HG03097 (cell line): ENCODE measurements around the gene DCDC1.

ENCODE experiments used
- ATAC-seq: cut with Tn5 transposase; IDR thresholded peaks from one replicate; pipeline ENCODE4 v1.9.1; 2021; ENCODE audit not compliant: unreplicated experiment, low FRiP score

The DCDC1 gene

GRCh38 chr11:31237819-31238760 lies 131.4 kb downstream of the DCDC1 start:
- ATAC-seq: no peak

- no peak for ATAC-seq
Measured at GRCh38 chr11:31236143-31236542, 133.4 kb downstream of the DCDC1 start.

- no peak for ATAC-seq
Measured at GRCh38 chr11:31233425-31233824, 136.1 kb downstream of the DCDC1 start.

GRCh38 chr11:31231601-31232000 lies 137.9 kb downstream of the DCDC1 start:
- ATAC-seq: no peak

- no peak for ATAC-seq
Measured at GRCh38 chr11:31218847-31219246, 150.7 kb downstream of the DCDC1 start.

DNA sequence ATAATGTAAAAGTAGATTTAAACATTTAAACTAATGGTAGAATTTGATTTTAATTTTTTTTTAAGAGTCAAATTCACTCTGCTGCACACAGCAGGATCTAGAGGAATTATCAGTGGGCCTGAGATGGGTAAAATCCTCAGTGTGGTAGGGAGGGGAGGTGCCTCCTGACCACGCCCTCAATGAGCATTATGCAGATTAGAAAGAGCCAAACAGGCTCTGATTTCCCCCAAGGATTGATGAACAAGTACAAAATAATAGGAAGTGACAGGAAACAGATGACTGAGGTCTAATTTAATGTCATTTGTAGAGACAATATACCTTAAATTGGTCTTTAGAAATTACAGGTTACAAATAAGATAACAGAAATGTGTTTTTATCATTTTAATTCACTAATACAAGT lies 155.2 kb downstream of the DCDC1 start:
- ATAC-seq: no peak

DNA sequence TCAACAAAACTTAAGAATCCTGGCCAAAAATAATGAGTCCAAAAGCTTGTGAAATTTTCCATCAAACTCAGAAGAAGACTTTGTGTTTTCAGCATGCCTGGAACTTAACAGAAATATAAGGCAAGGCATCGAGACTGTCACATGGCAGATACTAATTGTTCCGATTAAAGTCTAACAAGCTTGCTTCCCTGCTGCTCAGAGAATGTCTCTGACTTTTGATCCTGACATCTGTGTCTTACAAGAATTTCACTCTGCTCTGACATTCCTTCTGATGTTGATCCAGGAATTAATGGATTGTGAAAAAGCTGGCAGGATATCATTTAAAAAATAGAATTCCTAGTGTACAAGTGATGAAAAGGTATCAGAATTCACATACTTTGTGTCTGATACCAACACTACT lies 170.2 kb downstream of the DCDC1 start:
- no peak for ATAC-seq

GRCh38 chr11:31173926-31174680 lies 195.4 kb downstream of the DCDC1 start:
- ATAC-seq: no peak

GRCh38 chr11:31160504-31161422 lies 208.8 kb downstream of the DCDC1 start:
- ATAC-seq: no peak

DNA sequence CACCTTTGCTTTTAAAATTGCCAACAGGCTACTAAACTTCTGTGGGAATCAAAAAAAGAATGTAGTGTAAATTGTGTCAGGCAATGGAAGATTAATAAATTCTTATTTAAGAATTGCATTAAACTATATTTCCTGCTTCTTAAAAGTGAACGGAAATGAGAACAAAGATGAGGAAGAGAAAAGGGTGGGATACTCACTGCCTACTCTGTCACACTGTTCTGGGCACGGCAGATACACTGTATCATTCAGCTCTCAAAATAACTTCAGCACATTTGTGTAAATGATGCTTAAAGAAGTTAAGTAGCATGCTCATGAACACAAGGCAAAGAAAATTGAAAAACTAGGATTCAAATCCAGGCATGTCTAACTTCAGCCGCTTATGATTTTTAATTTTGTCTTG lies 218.7 kb downstream of the DCDC1 start:
- no peak for ATAC-seq

- no peak for ATAC-seq
Measured at GRCh38 chr11:31150011-31150410, 219.5 kb downstream of the DCDC1 start.

DNA sequence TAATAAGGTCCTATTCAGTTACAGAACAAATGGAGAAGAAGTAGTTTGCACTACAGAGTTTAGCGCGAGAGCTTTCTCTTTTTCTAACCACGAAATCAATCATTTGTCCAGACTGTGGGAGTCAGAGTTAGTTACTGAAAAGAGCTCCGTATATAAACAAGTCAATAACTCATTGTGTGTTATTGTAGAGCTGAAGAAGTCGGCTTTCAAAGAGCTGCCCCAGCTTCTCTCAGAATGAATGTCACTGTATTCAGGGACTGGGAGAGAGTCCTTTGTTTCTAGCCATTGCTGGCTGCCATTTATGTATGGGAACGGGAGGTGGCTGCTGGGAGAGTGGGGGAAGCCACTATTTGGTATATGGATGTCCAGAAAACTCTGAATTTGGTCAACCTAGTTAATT lies 227.8 kb downstream of the DCDC1 start:
- no peak for ATAC-seq

DNA sequence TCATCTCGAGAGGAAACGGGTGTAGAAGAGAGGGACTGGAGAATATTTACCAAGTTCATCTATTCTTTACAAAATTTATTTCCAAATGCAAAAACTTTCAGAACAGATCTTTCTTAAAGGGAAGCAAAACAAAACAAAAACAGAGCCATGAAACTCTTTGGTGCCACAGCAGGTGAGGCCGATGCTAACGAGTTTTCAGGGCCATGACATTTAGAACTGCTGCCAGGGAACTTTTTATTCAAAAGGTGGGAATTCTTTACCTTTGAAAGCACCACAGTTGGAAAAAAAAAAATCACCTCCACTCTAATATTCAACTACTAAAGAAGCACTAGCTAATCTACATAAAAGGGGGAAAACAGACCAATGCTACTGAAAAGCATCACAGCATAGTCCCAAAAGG lies 230.1 kb downstream of the DCDC1 start:
- no peak for ATAC-seq

GRCh38 chr11:31132531-31133421 lies 236.8 kb downstream of the DCDC1 start:
- no peak for ATAC-seq

- no peak for ATAC-seq
Measured at GRCh38 chr11:31131760-31132159, 237.8 kb downstream of the DCDC1 start.

DNA sequence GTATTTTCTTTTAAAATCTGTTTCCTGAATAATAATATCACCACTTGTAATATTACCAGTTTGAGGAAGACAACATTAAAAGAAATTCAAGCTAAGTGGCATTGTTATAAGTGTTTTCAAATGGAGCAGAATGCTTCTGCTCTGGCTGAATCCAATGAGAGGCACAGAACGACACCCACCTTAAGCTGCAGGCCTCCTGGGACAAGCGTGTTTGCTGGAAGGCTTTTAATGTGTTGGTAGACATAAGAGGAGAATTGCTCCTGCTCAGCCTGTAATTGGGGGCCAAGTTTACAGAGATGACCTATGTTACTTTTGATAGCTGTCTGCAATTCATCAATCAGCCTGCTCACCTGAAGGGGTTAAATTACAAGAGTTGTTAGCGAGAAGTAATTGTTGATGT lies 242.2 kb downstream of the DCDC1 start:
- no peak for ATAC-seq

GRCh38 chr11:31120428-31120827 lies 249.1 kb downstream of the DCDC1 start:
- no peak for ATAC-seq

DNA sequence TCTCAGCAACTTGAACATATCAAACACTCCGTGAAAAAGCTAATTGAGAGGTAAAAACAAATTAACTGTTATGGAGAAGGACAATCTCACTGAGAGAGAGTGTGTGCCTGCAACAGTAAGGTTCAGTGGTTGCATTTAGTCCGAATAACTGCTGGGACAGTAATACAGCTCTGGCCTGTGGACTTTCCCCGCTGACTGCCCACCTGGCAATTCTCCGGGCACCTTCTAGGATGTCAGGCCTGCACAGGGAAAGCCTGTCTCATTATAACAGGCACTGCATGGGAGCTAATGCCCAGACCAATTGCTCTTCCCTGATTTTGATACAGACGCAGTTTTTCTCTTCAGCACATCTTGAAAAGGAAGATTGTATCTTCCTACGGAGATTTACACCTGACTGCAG lies 251.0 kb downstream of the DCDC1 start:
- ATAC-seq: no peak

GRCh38 chr11:31117038-31117437 lies 252.5 kb downstream of the DCDC1 start:
- ATAC-seq: no peak

DNA sequence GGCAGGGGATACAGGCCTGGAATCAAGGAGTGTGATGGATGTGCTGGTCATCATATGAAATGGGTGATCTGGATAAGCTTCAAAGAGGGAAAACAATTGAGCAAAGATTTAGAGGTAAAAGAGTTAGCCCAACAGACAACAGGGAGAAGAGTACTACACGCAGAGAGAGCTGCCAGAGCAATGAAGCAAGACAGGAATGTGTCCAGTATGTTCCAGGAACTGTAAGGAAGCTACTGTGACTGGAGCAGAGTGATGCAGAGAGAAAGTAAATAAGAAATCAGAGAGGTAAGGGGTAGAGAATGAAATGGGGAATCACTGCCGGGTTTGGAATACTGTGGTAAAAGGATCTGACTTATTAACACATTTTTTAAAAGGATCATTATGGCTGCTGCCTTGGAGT lies 255.1 kb downstream of the DCDC1 start:
- ATAC-seq: no peak
